ENCODE results near the gene INSIG2.

The INSIG2 gene

GRCh38 chr2:118088051-118089024, at the start of gene INSIG2:
Gene INSIG2 (plus strand): TSS chr2:118088471. CDS start chr2:118096557, 8,086 bp downstream.
- Histone ChIP-seq H3K27ac (ENCODE audit: low read length) (no peak within 1 kb of the TSS), H3K36me3 (ENCODE audit: control insufficient read depth, insufficient read depth, low read length) (no peaks in the 10 kb centered on the region), H3K4me3 (ENCODE audit: low read length) (peak within 1 kb of the TSS; percentile 85; the same call in 1 of the 2 replicates), H3K4me1 (ENCODE audit: control insufficient read depth, insufficient read depth, low read length) (peaks cover 2% of the 10 kb centered on the region; the same call in 1 of the 2 replicates), H3K27me3 (ENCODE audit: control insufficient read depth, insufficient read depth, low read length) (no peaks in the 10 kb centered on the region), H3K9me3 (ENCODE audit: control insufficient read depth, insufficient read depth, low read length) (no peaks in the 10 kb centered on the region)
- DNase-seq (ENCODE audit: low read depth, low spot score) = peak; percentile 90
- no CpG with 5 or more reads among the region's 63 CpGs for WGBS (ENCODE audit: insufficient coverage, insufficient read length)

DNA sequence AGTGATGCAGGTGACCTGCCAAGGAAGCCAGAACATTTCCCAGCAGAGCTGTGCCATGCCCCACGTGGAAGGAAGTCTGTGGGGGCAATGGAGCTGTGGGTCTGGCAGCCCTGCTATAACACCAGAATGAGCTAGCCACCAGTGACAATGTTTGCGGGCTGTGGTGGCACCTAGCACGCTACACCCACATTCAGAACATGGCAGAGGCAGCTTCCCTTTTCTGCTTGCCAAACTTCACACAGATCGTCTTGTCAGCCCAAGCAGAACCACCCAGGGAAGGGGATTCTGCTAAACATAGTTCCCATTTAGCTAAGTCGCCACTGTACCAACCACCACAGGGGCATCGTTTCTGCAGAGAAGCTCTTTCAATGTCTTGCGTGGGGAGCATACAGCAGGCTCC, 47.4 kb upstream of the INSIG2 start:
- WGBS (ENCODE audit: insufficient coverage, insufficient read length) = no CpG with 5 or more reads among the region's 7 CpGs
- Histone ChIP-seq H3K4me1 (ENCODE audit: control insufficient read depth, insufficient read depth, low read length) (no peaks in the 10 kb centered on the region), H3K4me3 (ENCODE audit: low read length) (no peak overlapping the region), H3K27ac (ENCODE audit: low read length) (no peak overlapping the region), H3K36me3 (ENCODE audit: control insufficient read depth, insufficient read depth, low read length) (no peaks in the 10 kb centered on the region), H3K9me3 (ENCODE audit: control insufficient read depth, insufficient read depth, low read length) (no peaks in the 10 kb centered on the region), H3K27me3 (ENCODE audit: control insufficient read depth, insufficient read depth, low read length) (no peaks in the 10 kb centered on the region; the same call in 1 of the 2 replicates)
- no peak for DNase-seq (ENCODE audit: low read depth, low spot score)

GRCh38 chr2:118044103-118044716, 44.1 kb upstream of the INSIG2 start:
- H3K9me3 ChIP-seq (ENCODE audit: control insufficient read depth, insufficient read depth, low read length) = no peaks in the 10 kb centered on the region
- no peak for DNase-seq (ENCODE audit: low read depth, low spot score)
- H3K27me3 ChIP-seq (ENCODE audit: control insufficient read depth, insufficient read depth, low read length) = no peaks in the 10 kb centered on the region; the same call in 1 of the 2 replicates
- no peaks in the 10 kb centered on the region for H3K36me3 ChIP-seq (ENCODE audit: control insufficient read depth, insufficient read depth, low read length)
- no peak overlapping the region for H3K27ac ChIP-seq (ENCODE audit: low read length)
- H3K4me1 ChIP-seq (ENCODE audit: control insufficient read depth, insufficient read depth, low read length) = no peaks in the 10 kb centered on the region
- no CpG with 5 or more reads among the region's 6 CpGs for WGBS (ENCODE audit: insufficient coverage, insufficient read length)
- H3K4me3 ChIP-seq (ENCODE audit: low read length) = no peak overlapping the region

GRCh38 chr2:118044854-118045253, 43.4 kb upstream of the INSIG2 start:
- Histone ChIP-seq H3K4me3 (ENCODE audit: low read length) (no peak overlapping the region), H3K9me3 (ENCODE audit: control insufficient read depth, insufficient read depth, low read length) (no peaks in the 10 kb centered on the region), H3K36me3 (ENCODE audit: control insufficient read depth, insufficient read depth, low read length) (no peaks in the 10 kb centered on the region), H3K27me3 (ENCODE audit: control insufficient read depth, insufficient read depth, low read length) (no peaks in the 10 kb centered on the region), H3K27ac (ENCODE audit: low read length) (no peak overlapping the region), H3K4me1 (ENCODE audit: control insufficient read depth, insufficient read depth, low read length) (no peaks in the 10 kb centered on the region)
- no peak for DNase-seq (ENCODE audit: low read depth, low spot score)
- no CpG with 5 or more reads among the region's 2 CpGs for WGBS (ENCODE audit: insufficient coverage, insufficient read length)

DNA sequence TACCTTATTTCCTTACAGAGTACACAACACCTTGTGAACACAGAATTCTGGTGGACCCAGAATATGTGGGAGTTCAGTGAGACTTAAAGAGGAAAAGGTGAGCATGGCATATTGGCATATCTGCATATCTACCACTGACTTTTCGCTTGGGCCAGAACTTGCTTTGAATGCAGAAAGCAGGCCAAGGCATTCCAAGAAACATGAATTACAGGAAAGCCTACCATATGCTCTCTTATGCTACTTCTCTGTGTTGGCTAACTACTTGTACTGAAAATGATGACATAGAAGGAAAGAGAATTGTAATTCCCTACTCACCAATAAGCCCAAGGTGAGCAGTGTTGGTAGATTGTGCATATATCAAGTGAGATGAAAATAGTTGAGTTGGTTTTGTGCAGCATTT, 43.0 kb upstream of the INSIG2 start:
- Histone ChIP-seq H3K36me3 (ENCODE audit: control insufficient read depth, insufficient read depth, low read length) (no peaks in the 10 kb centered on the region), H3K4me1 (ENCODE audit: control insufficient read depth, insufficient read depth, low read length) (no peaks in the 10 kb centered on the region), H3K4me3 (ENCODE audit: low read length) (no peak overlapping the region), H3K9me3 (ENCODE audit: control insufficient read depth, insufficient read depth, low read length) (no peaks in the 10 kb centered on the region), H3K27me3 (ENCODE audit: control insufficient read depth, insufficient read depth, low read length) (no peaks in the 10 kb centered on the region), H3K27ac (ENCODE audit: low read length) (no peak overlapping the region)
- DNase-seq (ENCODE audit: low read depth, low spot score) = no peak
- no CpG with 5 or more reads among the region's 1 CpG for WGBS (ENCODE audit: insufficient coverage, insufficient read length)

DNA sequence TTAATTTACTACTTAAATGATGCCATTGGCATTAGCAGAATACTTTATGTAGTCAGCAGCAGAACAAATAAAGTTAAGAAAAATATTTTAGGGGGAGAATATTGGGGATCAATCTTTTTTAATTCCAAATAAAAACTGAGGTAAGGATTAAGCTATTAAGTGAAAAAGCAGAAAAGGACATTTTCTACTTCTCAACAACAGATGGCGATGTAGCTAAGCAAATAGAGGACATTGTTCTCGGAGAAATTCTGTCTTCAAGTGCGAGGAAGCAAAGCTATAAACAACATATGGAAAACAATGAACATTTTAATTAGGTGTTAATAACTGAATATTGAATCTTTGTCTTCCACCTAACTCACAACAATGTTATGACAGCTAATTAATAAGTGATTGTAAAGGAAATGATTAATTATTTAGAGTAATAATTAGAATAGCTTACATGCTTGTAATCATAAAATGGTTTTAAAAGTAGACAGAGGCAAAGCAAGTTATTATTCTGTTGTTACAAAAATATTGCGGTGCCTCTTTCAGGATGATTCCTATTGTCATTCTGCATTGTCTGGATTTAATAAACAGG, 41.5 kb upstream of the INSIG2 start:
- H3K4me3 ChIP-seq (ENCODE audit: low read length) = no peak overlapping the region
- H3K27ac ChIP-seq (ENCODE audit: low read length) = no peak overlapping the region
- no peak for DNase-seq (ENCODE audit: low read depth, low spot score)
- no peaks in the 10 kb centered on the region for H3K27me3 ChIP-seq (ENCODE audit: control insufficient read depth, insufficient read depth, low read length)
- no peaks in the 10 kb centered on the region for H3K36me3 ChIP-seq (ENCODE audit: control insufficient read depth, insufficient read depth, low read length)
- no peaks in the 10 kb centered on the region for H3K4me1 ChIP-seq (ENCODE audit: control insufficient read depth, insufficient read depth, low read length)
- WGBS (ENCODE audit: insufficient coverage, insufficient read length) = no CpG with 5 or more reads among the region's 4 CpGs
- no peaks in the 10 kb centered on the region for H3K9me3 ChIP-seq (ENCODE audit: control insufficient read depth, insufficient read depth, low read length)

DNA sequence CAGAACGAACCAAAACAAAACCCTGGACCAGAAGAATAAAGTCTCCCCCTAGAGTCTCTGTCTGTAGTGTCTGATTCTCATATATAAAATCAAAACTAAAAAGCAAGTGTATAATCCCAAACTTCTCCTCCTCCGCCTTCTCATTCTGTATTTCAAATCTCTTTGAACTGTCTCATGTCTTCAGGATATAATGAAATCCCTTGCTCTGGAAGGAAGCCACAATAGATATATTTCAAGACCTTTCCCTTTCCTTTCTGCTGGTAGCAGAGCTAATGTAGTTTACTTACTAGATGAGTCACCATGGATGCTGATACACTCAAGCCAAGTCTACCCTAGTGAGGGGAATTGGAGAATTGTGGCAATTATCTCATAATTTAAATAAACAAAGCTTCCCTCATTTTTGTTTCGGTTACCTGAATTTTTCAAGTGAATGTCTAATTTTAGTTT, 40.9 kb upstream of the INSIG2 start:
- Histone ChIP-seq H3K36me3 (ENCODE audit: control insufficient read depth, insufficient read depth, low read length) (no peaks in the 10 kb centered on the region), H3K4me3 (ENCODE audit: low read length) (no peak overlapping the region), H3K4me1 (ENCODE audit: control insufficient read depth, insufficient read depth, low read length) (no peaks in the 10 kb centered on the region), H3K27ac (ENCODE audit: low read length) (no peak overlapping the region), H3K27me3 (ENCODE audit: control insufficient read depth, insufficient read depth, low read length) (no peaks in the 10 kb centered on the region), H3K9me3 (ENCODE audit: control insufficient read depth, insufficient read depth, low read length) (no peaks in the 10 kb centered on the region)
- WGBS (ENCODE audit: insufficient coverage, insufficient read length) = no CpG with 5 or more reads among the region's 3 CpGs
- no peak for DNase-seq (ENCODE audit: low read depth, low spot score)

DNA sequence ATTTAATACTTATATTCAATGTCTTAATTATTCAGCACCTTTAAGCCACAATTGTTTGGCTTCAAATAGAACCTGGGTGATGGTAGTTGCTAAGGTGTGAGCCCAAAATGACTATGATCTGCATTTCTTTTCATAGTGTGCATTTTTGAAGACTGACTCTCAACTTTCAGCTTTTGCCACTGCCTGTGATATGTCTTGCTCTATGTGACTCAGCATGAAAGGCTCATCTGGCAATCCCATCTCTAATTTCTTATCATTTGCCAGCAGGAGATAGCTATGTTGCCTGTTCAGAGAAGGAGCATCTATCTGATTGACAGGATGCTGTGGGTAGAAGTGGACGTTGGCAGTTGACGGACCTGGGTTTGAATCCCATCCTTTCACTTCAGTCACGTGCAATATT, 39.9 kb upstream of the INSIG2 start:
- no peaks in the 10 kb centered on the region for H3K36me3 ChIP-seq (ENCODE audit: control insufficient read depth, insufficient read depth, low read length)
- H3K9me3 ChIP-seq (ENCODE audit: control insufficient read depth, insufficient read depth, low read length) = no peaks in the 10 kb centered on the region
- no peak for DNase-seq (ENCODE audit: low read depth, low spot score)
- no peak overlapping the region for H3K27ac ChIP-seq (ENCODE audit: low read length)
- no peaks in the 10 kb centered on the region for H3K4me1 ChIP-seq (ENCODE audit: control insufficient read depth, insufficient read depth, low read length)
- no peak overlapping the region for H3K4me3 ChIP-seq (ENCODE audit: low read length)
- no CpG with 5 or more reads among the region's 3 CpGs for WGBS (ENCODE audit: insufficient coverage, insufficient read length)
- no peaks in the 10 kb centered on the region for H3K27me3 ChIP-seq (ENCODE audit: control insufficient read depth, insufficient read depth, low read length)

- Histone ChIP-seq H3K27ac (ENCODE audit: low read length) (no peak overlapping the region), H3K36me3 (ENCODE audit: control insufficient read depth, insufficient read depth, low read length) (no peaks in the 10 kb centered on the region), H3K4me1 (ENCODE audit: control insufficient read depth, insufficient read depth, low read length) (no peaks in the 10 kb centered on the region), H3K9me3 (ENCODE audit: control insufficient read depth, insufficient read depth, low read length) (no peaks in the 10 kb centered on the region), H3K27me3 (ENCODE audit: control insufficient read depth, insufficient read depth, low read length) (no peaks in the 10 kb centered on the region), H3K4me3 (ENCODE audit: low read length) (no peak overlapping the region)
- no peak for DNase-seq (ENCODE audit: low read depth, low spot score)
- no CpG with 5 or more reads among the region's 3 CpGs for WGBS (ENCODE audit: insufficient coverage, insufficient read length)
Measured at GRCh38 chr2:118049140-118049815, 39.0 kb upstream of the INSIG2 start.

GRCh38 chr2:118049816-118050140, 38.5 kb upstream of the INSIG2 start:
- no peak for DNase-seq (ENCODE audit: low read depth, low spot score)
- Histone ChIP-seq H3K36me3 (ENCODE audit: control insufficient read depth, insufficient read depth, low read length) (no peaks in the 10 kb centered on the region), H3K4me3 (ENCODE audit: low read length) (no peak overlapping the region), H3K27me3 (ENCODE audit: control insufficient read depth, insufficient read depth, low read length) (no peaks in the 10 kb centered on the region), H3K9me3 (ENCODE audit: control insufficient read depth, insufficient read depth, low read length) (no peaks in the 10 kb centered on the region), H3K4me1 (ENCODE audit: control insufficient read depth, insufficient read depth, low read length) (no peaks in the 10 kb centered on the region), H3K27ac (ENCODE audit: low read length) (no peak overlapping the region)
